Measurements from ENCODE around the gene VPS18.

Gene VPS18

DNA sequence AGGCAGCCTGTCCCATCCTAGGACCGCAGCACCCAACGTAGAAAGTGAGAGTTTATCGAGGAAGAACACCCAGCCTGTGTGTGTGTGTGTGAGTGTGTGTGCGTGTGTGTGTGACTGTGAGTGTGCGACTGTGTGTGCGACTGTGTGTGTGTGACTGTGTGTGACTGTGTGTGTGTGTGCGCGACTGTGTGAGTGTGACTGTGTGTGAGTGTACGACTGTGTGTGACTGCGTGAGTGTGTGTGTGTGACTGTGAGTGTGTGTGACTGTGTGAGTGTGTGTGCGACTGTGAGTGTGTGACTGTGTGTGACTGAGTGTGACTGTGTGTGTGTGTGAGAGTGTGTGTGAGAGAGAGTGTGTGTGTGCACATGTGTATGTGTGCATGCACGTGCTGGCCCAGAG lies 19.8 kb downstream of the VPS18 start:
- no peak for DNase-seq (ENCODE audit: low read depth)
- no peak overlapping the region for H3K4me3 ChIP-seq (replicated peaks; ENCODE audit: low read depth, low read length)
- TF ChIP-seq, protein P1, sequence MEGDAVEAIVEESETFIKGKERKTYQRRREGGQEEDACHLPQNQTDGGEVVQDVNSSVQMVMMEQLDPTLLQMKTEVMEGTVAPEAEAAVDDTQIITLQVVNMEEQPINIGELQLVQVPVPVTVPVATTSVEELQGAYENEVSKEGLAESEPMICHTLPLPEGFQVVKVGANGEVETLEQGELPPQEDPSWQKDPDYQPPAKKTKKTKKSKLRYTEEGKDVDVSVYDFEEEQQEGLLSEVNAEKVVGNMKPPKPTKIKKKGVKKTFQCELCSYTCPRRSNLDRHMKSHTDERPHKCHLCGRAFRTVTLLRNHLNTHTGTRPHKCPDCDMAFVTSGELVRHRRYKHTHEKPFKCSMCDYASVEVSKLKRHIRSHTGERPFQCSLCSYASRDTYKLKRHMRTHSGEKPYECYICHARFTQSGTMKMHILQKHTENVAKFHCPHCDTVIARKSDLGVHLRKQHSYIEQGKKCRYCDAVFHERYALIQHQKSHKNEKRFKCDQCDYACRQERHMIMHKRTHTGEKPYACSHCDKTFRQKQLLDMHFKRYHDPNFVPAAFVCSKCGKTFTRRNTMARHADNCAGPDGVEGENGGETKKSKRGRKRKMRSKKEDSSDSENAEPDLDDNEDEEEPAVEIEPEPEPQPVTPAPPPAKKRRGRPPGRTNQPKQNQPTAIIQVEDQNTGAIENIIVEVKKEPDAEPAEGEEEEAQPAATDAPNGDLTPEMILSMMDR (IDR thresholded peaks at IDR 0.05; ENCODE audit: low read length, missing control alignments) = no peak

DNA sequence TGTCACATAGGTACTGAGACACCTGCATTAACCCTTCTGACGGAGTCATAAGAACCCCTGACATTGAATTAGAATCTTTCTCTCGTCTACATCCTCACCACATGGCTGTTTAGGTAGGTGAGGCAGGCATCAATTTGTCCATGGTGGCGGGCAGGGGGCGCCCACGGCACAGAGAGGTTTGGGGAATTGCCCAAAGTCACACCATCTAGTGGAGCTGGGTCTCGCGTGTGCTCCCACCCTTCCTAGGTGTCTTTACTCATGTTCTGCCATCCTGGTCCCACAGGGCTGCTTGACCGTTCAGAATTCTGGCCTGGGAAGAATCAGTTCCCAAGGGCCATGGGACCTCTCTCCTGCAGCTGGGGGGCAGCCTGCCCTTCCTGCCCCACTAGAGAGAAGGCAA lies 20.2 kb downstream of the VPS18 start:
- TF ChIP-seq, protein P1 (IDR thresholded peaks at IDR 0.05; ENCODE audit: low read length, missing control alignments) = no peak
- no peak for DNase-seq (ENCODE audit: low read depth)

DNA sequence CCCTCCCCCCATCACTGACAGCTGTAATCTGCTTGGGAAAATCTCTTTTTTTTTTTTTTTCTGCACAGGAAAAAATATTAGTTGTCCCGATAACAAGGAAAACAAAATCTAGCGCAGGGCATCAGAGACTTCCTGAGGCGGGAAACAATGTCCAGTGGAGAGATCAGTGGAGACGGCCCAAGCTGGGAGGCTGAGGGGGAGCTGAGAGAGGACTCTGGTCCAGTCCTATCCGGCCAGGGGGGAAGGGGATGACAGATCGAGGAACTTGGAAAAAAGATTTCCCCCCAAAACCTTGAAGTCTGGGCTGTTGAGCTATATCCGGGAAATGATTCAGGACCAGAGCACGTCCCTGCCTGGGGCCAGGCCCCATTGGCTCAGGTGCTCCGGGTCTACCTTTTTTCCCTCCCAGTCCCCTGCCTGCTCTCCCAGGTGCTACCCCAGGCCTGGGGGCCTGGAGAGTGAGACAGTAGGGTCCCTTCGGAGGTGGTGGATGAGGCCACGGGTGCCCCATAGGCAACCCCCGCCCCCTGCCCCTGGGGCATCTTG lies 20.9 kb downstream of the VPS18 start:
- H3K4me3 ChIP-seq (replicated peaks; ENCODE audit: low read depth, low read length) = no peak overlapping the region
- DNase-seq (ENCODE audit: low read depth) = no peak
- TF ChIP-seq, protein P1 (IDR thresholded peaks at IDR 0.05; ENCODE audit: low read length, missing control alignments) = no peak

More for the DNA sequence above, 20.2 kb downstream of the VPS18 start:
- no peak overlapping the region for H3K4me3 ChIP-seq (replicated peaks; ENCODE audit: low read depth, low read length)

DNA sequence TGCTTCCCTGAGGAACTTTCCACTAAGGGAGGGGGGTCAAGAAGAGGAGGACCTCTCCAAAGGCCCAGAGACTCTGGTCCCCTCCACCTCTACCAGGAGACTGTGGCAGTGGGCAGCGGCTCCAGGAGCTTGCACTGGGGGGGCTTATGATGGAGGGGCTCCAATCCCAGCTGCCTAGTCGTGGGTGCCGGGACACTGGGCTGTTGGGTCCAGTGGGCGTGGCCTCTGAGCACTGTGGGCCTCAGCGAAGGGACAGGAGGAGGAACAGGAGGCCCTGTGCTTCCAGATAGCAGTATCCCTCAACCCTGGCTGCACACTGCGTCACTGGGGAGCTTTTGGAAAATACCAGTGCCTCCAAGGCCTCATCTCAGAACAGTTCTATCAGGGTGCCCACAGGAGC lies 21.4 kb downstream of the VPS18 start:
- TF ChIP-seq, protein P1 (IDR thresholded peaks at IDR 0.05; ENCODE audit: low read length, missing control alignments) = no peak
- no peak overlapping the region for H3K4me3 ChIP-seq (replicated peaks; ENCODE audit: low read depth, low read length)
- no peak for DNase-seq (ENCODE audit: low read depth)

DNA sequence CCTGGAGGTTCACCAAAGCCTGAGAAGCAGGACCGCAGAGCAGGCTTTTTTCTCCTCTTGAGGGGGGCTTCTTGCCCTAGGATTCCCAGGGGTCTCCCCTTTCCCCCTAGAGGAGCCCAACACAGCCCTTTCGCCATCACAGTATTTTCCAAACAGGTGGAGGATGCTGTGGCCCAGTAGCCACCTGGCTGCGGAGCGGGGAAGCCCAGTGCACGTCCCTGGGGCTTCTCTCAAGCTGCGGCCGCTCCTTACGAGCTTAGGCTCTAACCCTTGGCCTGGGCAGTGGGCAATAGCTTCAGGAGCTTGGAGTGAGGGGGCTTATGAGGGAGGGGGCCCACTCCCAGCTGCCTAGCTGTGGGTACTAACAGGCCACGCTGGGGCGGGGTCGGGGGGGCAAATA lies 23.3 kb downstream of the VPS18 start:
- no peak overlapping the region for H3K4me3 ChIP-seq (replicated peaks; ENCODE audit: low read depth, low read length)
- TF ChIP-seq, protein P1 (IDR thresholded peaks at IDR 0.05; ENCODE audit: low read length, missing control alignments) = no peak
- no peak for DNase-seq (ENCODE audit: low read depth)

DNA sequence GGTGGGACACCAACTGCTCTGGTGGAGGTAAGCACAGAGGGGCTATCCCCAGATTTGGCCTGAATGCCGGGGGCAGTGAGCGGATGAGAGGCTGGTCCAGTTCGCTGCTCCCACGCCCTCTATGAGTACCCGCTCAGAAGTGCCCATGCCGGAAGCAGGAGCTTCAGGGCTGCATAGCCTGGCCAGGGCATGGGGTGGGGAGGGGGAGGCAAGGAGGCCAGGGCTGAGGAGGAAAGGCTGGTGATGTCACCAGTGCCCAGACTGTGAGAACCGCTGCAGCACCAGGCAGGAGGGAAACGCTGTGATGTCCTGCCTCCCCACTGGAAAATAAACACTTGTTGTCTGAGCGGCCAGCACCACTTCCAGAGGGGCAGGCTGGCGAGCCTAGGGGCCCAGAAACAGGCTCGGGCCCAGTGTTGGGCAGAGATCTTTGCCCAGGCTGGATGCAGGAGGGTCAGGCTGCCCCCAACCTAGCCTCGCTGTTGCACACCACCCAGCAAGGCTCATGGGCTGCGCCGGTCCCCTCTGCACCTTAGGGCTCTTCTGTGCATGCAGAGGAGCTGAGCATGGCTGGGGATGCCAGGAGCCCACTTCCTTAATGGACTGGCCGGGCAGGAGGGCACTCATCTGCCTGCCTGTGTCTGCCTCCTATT lies 24.0 kb downstream of the VPS18 start:
- no peak overlapping the region for H3K4me3 ChIP-seq (replicated peaks; ENCODE audit: low read depth, low read length)
- DNase-seq (ENCODE audit: low read depth) = no peak
- TF ChIP-seq, protein P1 (IDR thresholded peaks at IDR 0.05; ENCODE audit: low read length, missing control alignments) = no peak
